NCI-H748 treated with DMSO at 0.1 percent for 48 hours (cell line): ENCODE measurements around the gene HEMK1.

Experiments used
- DNase-seq: peaks from one replicate; lab custom pipeline; 2025; lab: John Stamatoyannopoulos, UW

The HEMK1 gene

GRCh38 chr3:50545781-50546180 is 23.5 kb upstream of the HEMK1 start:
- DNase-seq: no peak

GRCh38 chr3:50549226-50549625 is 20.1 kb upstream of the HEMK1 start:
- no peak for DNase-seq

- DNase-seq: no peak
These were observed 19.1 kb upstream of the HEMK1 start for GRCh38 chr3:50550079-50550736.

- DNase-seq: no peak
These were observed 18.2 kb upstream of the HEMK1 start for GRCh38 chr3:50551054-50551659.

GRCh38 chr3:50551681-50552435 is 17.5 kb upstream of the HEMK1 start:
- DNase-seq: no peak

GRCh38 chr3:50552598-50552997 is 16.7 kb upstream of the HEMK1 start:
- DNase-seq: no peak

- no peak for DNase-seq
These were observed 14.8 kb upstream of the HEMK1 start for GRCh38 chr3:50554553-50554952.

- DNase-seq: no peak
These were observed 12.2 kb upstream of the HEMK1 start for GRCh38 chr3:50557106-50557505.

- DNase-seq: no peak
These were observed 11.4 kb upstream of the HEMK1 start for GRCh38 chr3:50557915-50558314.

- no peak for DNase-seq
These were observed 9.6 kb upstream of the HEMK1 start for GRCh38 chr3:50559702-50560101.

GRCh38 chr3:50562861-50563260 is 6.5 kb upstream of the HEMK1 start:
- DNase-seq: no peak

GRCh38 chr3:50563867-50564266 is 5.5 kb upstream of the HEMK1 start:
- DNase-seq: no peak

GRCh38 chr3:50564321-50564720 is 5.0 kb upstream of the HEMK1 start:
- no peak for DNase-seq

- no peak for DNase-seq
These were observed 2.3 kb upstream of the HEMK1 start for GRCh38 chr3:50567011-50567385.

- peak; percentile 8 for DNase-seq
These were observed 1.7 kb upstream of the HEMK1 start, which contains the start of gene C3orf18 for GRCh38 chr3:50567386-50568167. Gene C3orf18, minus strand, starts transcription at chr3:50567747. Its CDS starts 2,048 bp downstream, at chr3:50565699.

GRCh38 chr3:50570508-50571279 is 1.4 kb downstream of the HEMK1 start:
- DNase-seq: no peak

GRCh38 chr3:50571486-50571885 is 2.2 kb downstream of the HEMK1 start:
- DNase-seq: no peak

GRCh38 chr3:50572158-50572557 is 2.8 kb downstream of the HEMK1 start:
- DNase-seq: no peak

GRCh38 chr3:50572801-50573371 is 3.6 kb downstream of the HEMK1 start:
- DNase-seq: no peak

GRCh38 chr3:50573566-50574443 is 4.5 kb downstream of the HEMK1 start:
- DNase-seq: no peak
